Activated T-helper 1 cell treated with anti-CD3 and anti-CD28 coated beads, Interleukin-12 subunit alpha, Interleukin-12 subunit beta, Interleukin-2, Interleukin-4 antibody, amounts not matched to agents 30 ng/mL and 10 ng/mL and 1 ng/mL, durations not matched to agents 14 hours and 24 hours and 36 hours (primary cell): ENCODE results near the gene ERMARD. TPM values are rescaled to one million over a fixed set of nuclear protein-coding genes. Genes with fewer than 3 reads are reported as not detected.
A peak's percentile ranks its signal among the peaks of the same experiment; 100 is the strongest.

Experiments
- DNase-seq: peaks from one replicate; pipeline ENCODE4 v3.0.0; 2021; ENCODE audit warnings: low spot score
- H3K27ac Mint-ChIP-seq: one replicate; pipeline ENCODE4 v1.8.0; 2021; ENCODE audit warnings: mild to moderate bottlenecking, mixed read lengths
- H3K27me3 Mint-ChIP-seq: one replicate; pipeline ENCODE4 v1.8.0; 2022; ENCODE audit warnings: mild to moderate bottlenecking, moderate library complexity, mixed read lengths; ENCODE audit not compliant: insufficient read depth
- H3K36me3 Mint-ChIP-seq: one replicate; pipeline ENCODE4 v1.8.0; 2021; ENCODE audit warnings: low read depth, mixed read lengths
- H3K4me1 Mint-ChIP-seq: one replicate; pipeline ENCODE4 v1.8.0; 2021; ENCODE audit warnings: low read depth, mixed read lengths
- H3K4me3 Mint-ChIP-seq: one replicate; pipeline ENCODE4 v1.8.0; 2021; ENCODE audit warnings: mild to moderate bottlenecking, moderate library complexity, mixed read lengths
- H3K9me3 Mint-ChIP-seq: one replicate; pipeline ENCODE4 v1.8.0; 2021; ENCODE audit warnings: mixed read lengths
- intact Hi-C: fragments of 100-400 bp; cut with micrococcal nuclease; formaldehyde crosslinking; loops from one replicate; pipeline ENCODE4 v1.15.1; 2024
- total RNA-seq: library from RNA; stranded (reverse); gene quantifications from 2 replicates; pipeline ENCODE4 v1.2.3, GENCODE V29; 2022

The ERMARD gene
- total RNA-seq, 1 donor from 2014 or later, result 26.9 TPM

DNA sequence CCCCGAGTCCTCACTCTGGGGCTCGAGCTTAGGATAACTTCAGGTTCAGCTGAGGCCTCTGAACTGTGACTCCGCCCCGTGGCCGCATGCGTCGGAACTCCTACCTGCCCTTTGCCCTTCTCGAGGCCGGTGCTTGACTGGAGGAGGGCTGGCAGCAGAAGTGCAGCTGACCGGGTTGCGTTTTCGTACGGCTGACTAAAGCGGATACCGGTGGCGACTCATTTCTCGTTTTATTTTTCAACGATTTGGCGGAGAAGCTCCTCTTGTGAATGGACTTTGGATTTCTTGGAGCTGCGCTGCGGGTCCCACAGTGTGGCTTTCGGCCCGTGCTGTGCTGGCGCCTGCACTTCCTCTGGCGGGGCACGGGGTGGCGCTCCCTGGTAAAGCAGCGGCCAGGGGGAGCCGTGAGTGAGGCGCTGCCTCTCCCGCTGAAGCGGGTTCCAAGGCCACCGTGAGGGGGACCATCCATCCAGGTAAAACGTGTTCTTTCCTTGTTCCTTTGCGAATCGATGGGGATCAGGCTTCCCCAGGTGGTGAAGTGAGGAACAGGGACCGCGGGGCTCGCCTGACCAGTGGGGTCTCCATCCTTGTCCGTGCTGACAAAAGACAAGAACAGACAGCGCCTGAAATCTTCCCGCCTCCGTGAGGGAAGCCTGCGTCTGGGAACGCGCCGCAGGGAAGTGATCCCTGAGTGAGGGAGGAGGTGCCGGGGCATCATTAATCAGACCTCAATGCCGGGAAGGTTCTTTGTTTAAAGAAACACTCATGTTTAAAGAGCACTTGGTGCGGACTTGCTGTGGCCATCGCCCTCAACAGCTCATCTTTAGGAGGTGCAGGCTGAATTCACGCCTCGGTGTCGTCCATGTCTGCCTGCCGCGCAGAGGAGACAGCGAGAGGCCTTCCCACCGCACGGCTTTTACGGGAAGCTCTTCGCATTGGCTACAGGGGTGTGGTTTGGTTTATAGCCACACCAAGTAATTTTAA lies 38.8 kb downstream of the ERMARD start:
- intact Hi-C loops, result loop anchor here (1.0 to 5.0 kb wide), 7 partner anchors 39 to 764 kb away; partner anchors contain the start of genes DLL1, DYNLT2, ERMARD and FAM120B
- DNase-seq, result peak; percentile 62
- Mint-ChIP-seq H3K36me3 (no peaks in the 10 kb centered on the region), H3K4me3 (peak overlapping the region; percentile 84), H3K27ac (peak overlapping the region; percentile 34), H3K9me3 (no peaks in the 10 kb centered on the region), H3K27me3 (peaks cover 24% of the 10 kb centered on the region), H3K4me1 (peaks cover 22% of the 10 kb centered on the region)

DNA sequence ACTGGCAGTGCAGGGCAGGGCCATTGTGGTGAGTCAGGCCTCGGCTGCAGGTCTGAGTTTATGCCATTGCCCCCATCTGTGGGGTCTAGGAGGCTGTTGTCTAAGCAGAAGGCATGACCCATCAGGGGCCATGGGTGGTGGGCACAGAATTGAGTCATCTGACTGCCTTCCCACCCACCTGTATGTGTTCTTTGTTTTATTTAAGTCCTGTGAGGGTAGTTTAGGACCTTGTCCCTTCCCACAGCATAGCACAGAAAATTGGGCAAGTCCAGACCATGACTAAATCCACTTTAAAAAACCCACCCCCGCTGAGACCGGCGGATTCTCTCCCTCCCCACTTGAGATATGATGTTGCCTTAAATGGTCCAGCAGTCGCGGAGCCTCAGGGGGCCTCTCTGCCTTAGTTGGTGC lies 40.3 kb downstream of the ERMARD start:
- peaks cover 38% of the 10 kb centered on the region for H3K27me3 Mint-ChIP-seq
- intact Hi-C loops, result loop anchor here (5.0 kb wide), 3 partner anchors 501 to 579 kb away; partner anchors contain the start of genes DLL1 and FAM120B

DNA sequence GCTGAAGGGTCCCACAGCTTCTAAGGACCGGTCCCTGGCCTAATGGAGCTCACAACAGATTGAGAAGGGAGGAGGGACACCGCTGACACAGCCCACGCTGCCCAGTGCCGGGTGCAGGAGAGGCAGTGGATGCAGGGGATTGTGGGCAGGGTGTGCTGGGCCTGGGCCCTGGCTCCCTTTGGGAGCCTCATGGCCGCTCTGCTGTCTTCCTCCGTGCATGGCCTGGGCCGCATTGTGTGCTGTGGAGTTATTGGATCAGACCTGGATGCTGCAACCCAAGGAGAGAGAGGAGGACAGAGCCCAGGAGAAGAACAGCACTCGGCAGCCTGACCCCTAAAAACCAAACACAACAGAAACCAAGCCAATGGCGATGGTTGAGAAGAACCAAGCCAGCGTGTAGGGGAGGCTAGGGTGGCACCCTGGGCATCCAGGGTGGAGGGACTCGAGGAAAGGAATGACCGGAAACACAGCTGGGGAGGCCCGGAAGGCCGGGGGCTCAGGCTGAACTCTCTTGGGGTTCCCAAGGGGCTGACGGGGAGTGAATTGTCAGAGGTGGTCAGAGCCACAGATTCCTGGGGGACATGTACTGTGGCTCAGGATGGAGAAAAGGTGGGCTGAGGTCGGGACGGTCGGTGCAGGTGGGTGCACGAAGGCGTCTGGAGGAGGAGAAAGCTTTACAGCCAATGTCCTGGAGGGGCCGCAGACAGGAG lies 41.0 kb downstream of the ERMARD start:
- H3K4me1 Mint-ChIP-seq, result peaks cover 22% of the 10 kb centered on the region
- no peak for DNase-seq
- H3K4me3 Mint-ChIP-seq, result no peak overlapping the region
- intact Hi-C loops, result loop anchor here (5.0 kb wide), 3 partner anchors 500 to 580 kb away; partner anchors contain the start of genes DLL1 and FAM120B
- no peaks in the 10 kb centered on the region for H3K9me3 Mint-ChIP-seq
- H3K36me3 Mint-ChIP-seq, result no peaks in the 10 kb centered on the region
- peaks cover 43% of the 10 kb centered on the region for H3K27me3 Mint-ChIP-seq
- H3K27ac Mint-ChIP-seq, result no peak overlapping the region

More for the DNA sequence above, 40.3 kb downstream of the ERMARD start:
- Mint-ChIP-seq H3K4me1 (peaks cover 22% of the 10 kb centered on the region), H3K27ac (no peak overlapping the region), H3K36me3 (no peaks in the 10 kb centered on the region), H3K4me3 (no peak overlapping the region), H3K9me3 (no peaks in the 10 kb centered on the region)
- DNase-seq, result no peak

DNA sequence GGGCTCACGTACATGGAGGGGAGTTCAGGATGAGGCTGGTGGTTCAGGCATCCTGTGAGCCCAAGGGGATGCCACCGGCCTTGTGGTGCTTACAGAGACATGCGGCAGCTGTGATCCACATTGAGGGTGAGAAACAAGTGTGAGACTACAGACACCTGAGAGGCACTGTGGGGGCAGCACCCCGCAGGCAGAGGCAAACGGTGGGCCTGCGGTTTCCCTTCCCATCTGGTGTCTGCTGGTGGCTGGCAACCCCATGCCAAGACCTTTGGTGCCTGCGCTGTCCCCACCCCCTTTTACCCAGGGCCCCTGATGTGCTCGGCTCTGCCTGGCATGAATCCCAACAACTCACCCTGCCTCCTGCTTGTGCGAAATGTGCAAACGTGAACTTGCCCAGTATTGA lies 42.0 kb downstream of the ERMARD start:
- no peak for DNase-seq
- H3K27me3 Mint-ChIP-seq, result peaks cover 49% of the 10 kb centered on the region
- no peak overlapping the region for H3K27ac Mint-ChIP-seq
- intact Hi-C loops, result loop anchor here (5.0 kb wide), 3 partner anchors 499 to 581 kb away; partner anchors contain the start of genes DLL1 and FAM120B
- no peaks in the 10 kb centered on the region for H3K9me3 Mint-ChIP-seq
- H3K4me1 Mint-ChIP-seq, result peaks cover 22% of the 10 kb centered on the region
- no peaks in the 10 kb centered on the region for H3K36me3 Mint-ChIP-seq
- H3K4me3 Mint-ChIP-seq, result no peak overlapping the region

DNA sequence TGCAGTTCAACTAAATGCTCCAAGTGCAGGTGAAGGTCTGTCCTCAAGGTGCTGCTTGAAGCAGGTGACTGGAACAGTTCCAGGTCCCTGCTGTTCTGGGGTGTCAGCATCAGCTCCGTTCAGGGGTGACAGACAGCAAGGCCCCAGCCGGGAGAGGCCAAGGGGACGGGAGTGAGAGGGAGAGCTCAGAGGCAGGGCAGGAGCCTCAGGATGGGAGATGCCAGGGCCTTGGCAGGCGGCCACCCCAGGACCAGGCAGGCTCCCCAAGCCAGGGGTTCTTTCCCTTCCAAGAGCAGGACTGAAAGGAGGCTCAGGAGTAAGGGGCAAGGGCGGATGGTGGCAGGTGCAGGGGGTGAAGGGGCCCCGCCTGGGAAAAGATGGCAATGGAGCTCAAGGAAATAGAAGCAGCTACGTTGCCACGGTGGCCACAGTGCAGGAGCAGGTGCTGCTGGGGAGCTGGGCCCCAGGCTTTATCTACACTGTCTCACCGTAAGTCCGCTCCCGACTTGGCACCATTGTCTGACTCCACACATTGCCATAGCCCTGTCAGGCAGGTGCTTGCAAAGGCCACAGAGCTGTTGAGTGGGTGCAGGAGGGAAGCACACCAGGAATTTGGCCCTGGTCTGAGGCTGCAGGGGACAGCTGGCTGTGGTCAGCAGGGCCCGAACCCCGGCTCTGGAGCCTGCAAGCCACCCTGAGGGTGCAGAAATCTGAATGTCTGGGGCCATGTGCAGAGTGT lies 43.1 kb downstream of the ERMARD start:
- Mint-ChIP-seq H3K9me3 (no peaks in the 10 kb centered on the region), H3K36me3 (no peaks in the 10 kb centered on the region), H3K27me3 (peaks cover 53% of the 10 kb centered on the region), H3K4me3 (no peak overlapping the region), H3K4me1 (peaks cover 21% of the 10 kb centered on the region), H3K27ac (no peak overlapping the region)
- intact Hi-C loops, result loop anchor here (5.0 kb wide), 3 partner anchors 498 to 582 kb away; partner anchors contain the start of genes DLL1 and FAM120B
- no peak for DNase-seq

DNA sequence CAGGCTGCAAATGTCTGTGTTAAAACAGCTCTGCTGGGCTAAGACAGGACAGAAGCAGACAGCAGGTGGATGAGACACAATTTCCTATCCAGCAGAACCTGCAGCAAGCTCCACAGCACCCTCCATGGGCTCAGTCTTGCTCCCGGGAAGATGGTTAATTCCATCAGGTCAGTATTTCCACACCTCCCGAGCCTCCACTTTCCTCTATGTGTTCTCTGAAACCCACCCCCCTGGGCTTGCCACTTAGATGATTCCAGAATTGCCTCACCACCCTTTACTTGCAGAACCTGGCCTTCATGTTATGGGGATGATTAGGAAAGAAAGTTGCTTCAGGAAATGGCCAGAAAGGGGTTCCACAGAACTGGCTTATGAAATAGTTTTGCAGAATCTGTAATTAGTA lies 43.8 kb downstream of the ERMARD start:
- H3K36me3 Mint-ChIP-seq, result no peaks in the 10 kb centered on the region
- H3K27me3 Mint-ChIP-seq, result peaks cover 53% of the 10 kb centered on the region
- H3K4me3 Mint-ChIP-seq, result no peak overlapping the region
- intact Hi-C loops, result no loop called here
- DNase-seq, result no peak
- no peaks in the 10 kb centered on the region for H3K9me3 Mint-ChIP-seq
- no peak overlapping the region for H3K27ac Mint-ChIP-seq
- H3K4me1 Mint-ChIP-seq, result peaks cover 14% of the 10 kb centered on the region

DNA sequence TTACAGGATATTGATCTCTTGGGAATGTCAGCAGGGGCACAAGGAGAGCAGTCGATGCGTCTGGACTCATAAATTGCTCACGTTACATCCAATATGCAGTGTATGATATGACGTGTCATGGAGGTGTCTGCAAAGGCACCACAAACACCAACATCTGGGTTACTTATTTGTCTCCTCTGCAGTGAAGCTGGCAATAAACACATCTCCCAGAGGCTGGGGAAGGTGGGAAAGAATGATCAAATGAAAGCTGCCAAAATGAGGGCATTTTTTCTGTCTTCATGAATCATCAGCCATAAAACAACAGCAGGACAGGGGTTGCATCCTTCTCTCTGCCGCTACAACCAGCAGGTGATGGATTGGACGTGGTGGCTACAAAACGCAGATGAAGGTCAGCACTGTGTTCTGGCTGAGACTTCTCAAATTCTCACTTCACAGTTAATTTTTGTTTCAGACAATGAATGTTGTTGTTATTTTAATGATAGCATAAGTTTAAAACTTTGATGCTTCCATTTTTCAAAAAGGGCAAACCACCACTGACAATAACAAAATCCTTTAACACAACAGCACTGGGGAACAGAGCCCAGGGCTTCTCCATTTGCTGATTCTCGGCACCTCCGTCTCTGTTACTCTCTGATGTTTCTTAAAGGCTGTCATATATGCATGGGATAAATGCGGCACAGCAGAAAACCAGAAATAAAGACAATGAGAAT lies 47.5 kb downstream of the ERMARD start:
- H3K36me3 Mint-ChIP-seq, result no peaks in the 10 kb centered on the region
- peaks cover 17% of the 10 kb centered on the region for H3K4me1 Mint-ChIP-seq
- H3K27me3 Mint-ChIP-seq, result peaks cover 42% of the 10 kb centered on the region
- intact Hi-C loops, result no loop called here
- no peak overlapping the region for H3K27ac Mint-ChIP-seq
- H3K4me3 Mint-ChIP-seq, result no peak overlapping the region
- no peaks in the 10 kb centered on the region for H3K9me3 Mint-ChIP-seq
- DNase-seq, result no peak

DNA sequence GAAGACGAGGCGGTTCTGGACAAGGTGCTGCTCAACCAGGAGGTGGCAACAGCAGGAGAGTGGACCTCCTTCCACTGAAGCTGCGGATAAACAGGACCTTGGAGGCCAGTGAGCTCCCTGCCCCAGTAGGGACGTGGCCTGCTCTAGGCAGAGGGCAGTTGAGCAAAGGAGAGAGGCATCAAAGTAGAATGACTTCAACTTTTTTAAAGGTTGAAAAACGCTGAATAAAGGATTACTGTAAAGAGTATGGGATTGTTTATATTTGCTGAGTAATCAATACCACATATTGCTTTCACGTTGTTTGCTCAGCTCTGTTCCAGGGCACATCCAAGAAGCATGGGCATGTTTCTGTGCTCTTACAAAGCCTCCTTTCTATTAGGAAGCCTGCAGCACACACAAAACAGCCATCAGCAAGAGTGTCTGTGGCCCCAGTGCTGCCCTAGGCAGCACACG lies 48.1 kb downstream of the ERMARD start:
- Mint-ChIP-seq H3K36me3 (no peaks in the 10 kb centered on the region), H3K4me3 (no peak overlapping the region), H3K27ac (no peak overlapping the region), H3K27me3 (peaks cover 44% of the 10 kb centered on the region), H3K4me1 (peaks cover 23% of the 10 kb centered on the region), H3K9me3 (no peaks in the 10 kb centered on the region)
- no peak for DNase-seq
- intact Hi-C loops, result no loop called here

DNA sequence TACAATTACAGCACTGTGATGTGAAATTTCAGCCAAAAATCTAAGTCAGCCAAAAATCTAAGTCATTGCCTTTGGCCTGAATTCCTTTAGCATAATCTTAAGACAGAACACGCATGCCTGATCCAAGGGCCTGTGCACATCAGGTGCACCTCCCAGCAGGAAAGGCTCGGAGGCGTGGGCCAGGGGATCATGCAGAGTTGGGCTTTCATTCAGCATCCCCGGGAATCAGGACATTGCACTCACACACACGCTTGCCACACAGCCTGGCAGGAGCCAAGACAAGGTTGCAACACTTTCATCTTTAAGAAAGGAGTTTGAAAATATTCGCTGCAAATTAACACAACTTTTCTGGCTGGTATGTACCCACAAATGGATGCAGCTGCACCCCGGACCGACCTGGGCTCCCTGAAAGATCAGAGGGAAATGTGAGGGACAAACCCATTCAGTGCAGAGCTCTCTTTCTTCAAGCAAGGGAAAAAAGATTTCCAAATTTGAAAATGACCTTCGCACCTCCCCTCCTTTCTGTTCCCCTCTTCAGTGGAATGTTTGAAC lies 48.8 kb downstream of the ERMARD start:
- intact Hi-C loops, result no loop called here
- H3K27ac Mint-ChIP-seq, result no peak overlapping the region
- H3K9me3 Mint-ChIP-seq, result no peaks in the 10 kb centered on the region
- H3K36me3 Mint-ChIP-seq, result no peaks in the 10 kb centered on the region
- no peak for DNase-seq
- no peak overlapping the region for H3K4me3 Mint-ChIP-seq
- H3K4me1 Mint-ChIP-seq, result peaks cover 30% of the 10 kb centered on the region
- H3K27me3 Mint-ChIP-seq, result peaks cover 44% of the 10 kb centered on the region

DNA sequence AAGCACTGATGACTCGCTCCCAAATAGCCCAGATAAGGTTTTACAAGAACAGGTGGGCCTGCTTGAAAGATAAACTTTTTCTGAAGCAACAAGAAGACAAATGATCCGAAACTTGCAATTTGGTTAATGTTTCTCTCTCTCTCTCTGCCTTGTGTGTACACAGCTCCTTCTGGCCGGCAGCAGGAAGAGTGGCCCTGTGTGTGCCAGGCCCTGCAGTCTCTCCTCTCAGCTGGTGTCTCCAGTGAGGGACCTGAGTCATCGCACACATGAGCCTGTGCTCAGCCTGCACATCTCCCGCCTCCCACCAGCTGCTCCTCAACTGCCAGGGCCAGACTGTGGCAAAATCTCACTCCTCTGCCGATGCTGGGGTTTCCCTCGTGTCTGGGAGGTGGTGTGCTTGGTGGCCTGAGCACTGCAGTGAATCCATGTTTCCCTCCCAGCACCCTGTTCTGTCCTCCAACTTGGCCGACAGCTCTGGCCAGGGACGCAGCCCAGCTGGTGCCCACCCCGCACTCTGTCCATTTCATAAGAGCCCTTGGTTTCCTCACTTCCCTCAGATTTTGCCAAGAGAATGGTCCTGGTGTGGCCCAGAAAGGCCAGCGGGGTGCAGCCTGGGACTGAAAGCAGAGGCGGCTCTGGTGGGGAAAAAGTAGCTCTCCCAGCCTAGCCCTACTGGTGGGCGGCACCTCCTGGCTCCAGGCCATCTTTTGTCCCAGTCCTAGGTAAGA lies 49.4 kb downstream of the ERMARD start:
- no peak overlapping the region for H3K4me3 Mint-ChIP-seq
- no peaks in the 10 kb centered on the region for H3K36me3 Mint-ChIP-seq
- no peak overlapping the region for H3K27ac Mint-ChIP-seq
- H3K9me3 Mint-ChIP-seq, result no peaks in the 10 kb centered on the region
- no peak for DNase-seq
- intact Hi-C loops, result no loop called here
- H3K4me1 Mint-ChIP-seq, result peaks cover 36% of the 10 kb centered on the region
- peaks cover 44% of the 10 kb centered on the region for H3K27me3 Mint-ChIP-seq

DNA sequence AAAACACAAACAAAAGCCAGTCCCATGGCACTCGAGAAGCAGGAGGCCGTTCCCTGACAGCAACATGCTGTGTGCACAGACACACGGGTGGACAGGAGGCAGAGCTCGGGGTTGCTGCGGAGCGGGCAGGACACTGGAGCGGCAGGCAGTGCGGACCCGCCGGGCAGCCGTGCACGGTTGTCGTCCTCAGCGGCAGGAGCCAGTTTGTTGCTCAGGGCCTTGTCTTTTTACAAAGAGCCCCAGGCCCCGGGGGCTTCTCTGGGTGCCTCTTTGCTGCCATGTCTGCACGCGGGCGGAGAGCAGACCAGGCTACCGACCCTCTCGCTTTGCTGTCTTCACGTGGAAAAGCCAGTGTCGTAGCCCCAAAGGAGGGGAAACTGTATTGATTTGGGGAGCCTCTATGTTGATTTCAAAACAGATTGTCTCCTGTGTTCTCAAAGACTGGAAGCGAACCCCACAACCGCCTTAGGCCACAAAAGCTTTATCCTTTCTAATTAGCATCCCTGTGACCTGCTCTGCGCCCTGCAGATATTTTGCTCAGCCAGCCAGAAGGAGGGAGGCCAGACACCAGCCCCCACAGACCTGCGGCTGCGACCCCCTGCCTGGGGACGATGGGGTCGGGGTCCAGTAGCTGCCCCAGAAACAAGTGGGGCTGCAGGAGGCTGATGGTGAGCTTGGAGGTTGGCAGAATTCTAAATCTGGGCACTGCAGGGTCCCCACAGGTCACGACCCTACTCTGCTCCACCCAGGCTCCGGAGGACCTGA lies 50.2 kb downstream of the ERMARD start:
- Mint-ChIP-seq H3K9me3 (no peaks in the 10 kb centered on the region), H3K4me1 (peaks cover 40% of the 10 kb centered on the region), H3K27ac (no peak overlapping the region), H3K36me3 (no peaks in the 10 kb centered on the region), H3K4me3 (no peak overlapping the region), H3K27me3 (peaks cover 41% of the 10 kb centered on the region)
- no peak for DNase-seq
- intact Hi-C loops, result no loop called here
